NB4 (cell line): ENCODE measurements around the gene FBLN7.

Experiments used
- CTCF ChIP-seq: IDR thresholded peaks from one replicate; pipeline ENCODE4 v1.5.1; 2012; ENCODE audit warnings: low read depth, low read length
- POLR2A ChIP-seq: IDR thresholded peaks from 2 replicates; pipeline ENCODE4 v1.6.1; 2011; ENCODE audit warnings: mild to moderate bottlenecking; ENCODE audit not compliant: insufficient read length; ENCODE audit errors: extremely low read depth

- TF ChIP-seq CTCF (no peak), POLR2A (no peak)
Measured at GRCh38 chr2:112230371-112230770, 92.2 kb downstream of the FBLN7 start.
